ENCODE results near the gene CRYGN. TPM values are rescaled to one million over a fixed set of nuclear protein-coding genes. Genes with fewer than 3 reads are reported as not detected.

Gene CRYGN
- total and polyA plus RNA-seq, 9 of the 15 experiments (the other 6 are each of a cell fraction or from before 2014, with no cell fraction given): not detected

- TF ChIP-seq ZNF639 (CRISPR knock-in tag; conservative IDR thresholded peaks at IDR 0.05 in 1 of 2, IDR thresholded peaks at IDR 0.05 in 1 of 2) (no peak), CTCFL (IDR thresholded peaks at IDR 0.05; ENCODE audit: borderline replicate concordance, insufficient read depth, low read depth, low read length, poor library complexity, severe bottlenecking) (no peak), MECOM (CRISPR knock-in tag; IDR thresholded peaks at IDR 0.05) (no peak), CHCHD3 (CRISPR knock-in tag; IDR thresholded peaks at IDR 0.05) (no peak), YBX1 (IDR thresholded peaks at IDR 0.05) (no peak), E2F8 (IDR thresholded peaks at IDR 0.05; ENCODE audit: low read depth, partially characterized antibody) (no peak), ZNF224 (CRISPR knock-in tag; IDR thresholded peaks at IDR 0.05) (no peak), ATF1 (CRISPR knock-in tag; IDR thresholded peaks at IDR 0.05) (no peak), ATF1 (tag; IDR thresholded peaks at IDR 0.05) (no peak), NCOR1 (IDR thresholded peaks at IDR 0.05) (no peak), CREB3L1 (IDR thresholded peaks at IDR 0.05; ENCODE audit: borderline replicate concordance, low read depth) (no peak), ZNF589 (CRISPR knock-in tag; IDR thresholded peaks at IDR 0.05; ENCODE audit: low read depth) (no peak), HBP1 (CRISPR knock-in tag; IDR thresholded peaks at IDR 0.05) (no peak)
Observed at GRCh38 chr7:151431768-151432311, 8.1 kb downstream of the CRYGN start (continued).
